ENCODE data around the gene AMOTL1. TPM values are rescaled to one million over a fixed set of nuclear protein-coding genes. Genes with fewer than 3 reads are reported as not detected.

The AMOTL1 gene
- total RNA-seq, 2 experiments from 2014 or later, result 0.08 TPM; not detected in 1

DNA sequence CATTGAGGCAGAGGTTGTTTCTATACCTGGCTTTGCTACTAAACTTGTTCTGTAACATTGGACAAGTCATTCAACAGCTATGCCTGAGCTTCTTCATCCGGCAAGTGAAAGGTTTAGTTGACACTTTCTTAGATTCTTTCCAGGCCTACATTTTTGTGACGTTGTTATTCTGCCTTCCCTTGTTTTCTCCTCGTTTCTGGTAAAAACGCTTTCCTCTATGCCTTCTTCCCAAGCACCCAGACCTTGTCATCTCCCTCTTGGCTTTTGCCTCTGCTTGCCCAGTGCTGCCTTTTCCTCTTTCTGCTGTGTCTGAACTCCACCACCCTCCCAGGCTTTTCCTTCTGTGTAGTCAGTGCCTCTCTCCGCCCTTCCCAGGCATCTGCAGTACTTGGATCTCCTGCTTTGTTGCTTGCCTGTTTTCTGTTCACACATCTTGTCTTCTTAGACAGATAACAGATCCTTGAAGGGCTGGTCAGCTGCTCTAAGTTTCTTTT, 1.4 kb upstream of the AMOTL1 start:
- TF ChIP-seq, protein P1, sequence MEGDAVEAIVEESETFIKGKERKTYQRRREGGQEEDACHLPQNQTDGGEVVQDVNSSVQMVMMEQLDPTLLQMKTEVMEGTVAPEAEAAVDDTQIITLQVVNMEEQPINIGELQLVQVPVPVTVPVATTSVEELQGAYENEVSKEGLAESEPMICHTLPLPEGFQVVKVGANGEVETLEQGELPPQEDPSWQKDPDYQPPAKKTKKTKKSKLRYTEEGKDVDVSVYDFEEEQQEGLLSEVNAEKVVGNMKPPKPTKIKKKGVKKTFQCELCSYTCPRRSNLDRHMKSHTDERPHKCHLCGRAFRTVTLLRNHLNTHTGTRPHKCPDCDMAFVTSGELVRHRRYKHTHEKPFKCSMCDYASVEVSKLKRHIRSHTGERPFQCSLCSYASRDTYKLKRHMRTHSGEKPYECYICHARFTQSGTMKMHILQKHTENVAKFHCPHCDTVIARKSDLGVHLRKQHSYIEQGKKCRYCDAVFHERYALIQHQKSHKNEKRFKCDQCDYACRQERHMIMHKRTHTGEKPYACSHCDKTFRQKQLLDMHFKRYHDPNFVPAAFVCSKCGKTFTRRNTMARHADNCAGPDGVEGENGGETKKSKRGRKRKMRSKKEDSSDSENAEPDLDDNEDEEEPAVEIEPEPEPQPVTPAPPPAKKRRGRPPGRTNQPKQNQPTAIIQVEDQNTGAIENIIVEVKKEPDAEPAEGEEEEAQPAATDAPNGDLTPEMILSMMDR (IDR thresholded peaks at IDR 0.05), result no peak

DNA sequence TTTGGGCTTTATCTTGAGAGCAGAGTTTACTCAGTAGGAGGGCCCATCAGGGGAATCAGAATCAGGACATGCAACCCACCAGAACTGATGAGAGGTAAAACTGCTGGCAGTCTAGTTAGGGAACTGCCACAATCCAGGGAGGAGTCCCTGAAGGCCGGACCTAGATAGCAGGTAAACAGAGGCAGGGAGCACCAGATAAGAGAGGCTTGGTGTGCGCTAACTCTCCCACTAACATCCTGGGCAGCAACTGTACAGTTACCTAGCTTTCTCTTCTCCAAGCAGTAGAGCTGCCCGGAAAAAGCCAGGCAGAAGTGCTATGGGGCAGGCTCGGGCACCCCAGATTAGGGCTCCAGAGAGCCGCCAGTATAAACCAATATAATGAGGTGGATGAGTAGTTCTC, 865 bp upstream of the AMOTL1 start:
- peaks cover 37% of the 10 kb centered on the region for H3K27me3 Mint-ChIP-seq
- intact Hi-C loops (cut with DNase I, micrococcal nuclease), result no loop called here
- no peak for ATAC-seq (ENCODE audit: poor library complexity)
- ChIA-PET POLR2A (no interaction called here), CTCF (no interaction called here)
- no peak overlapping the region for H3K27ac ChIP-seq (ENCODE audit: low read depth in 1 of 2, low read length in 2 of 2)
- no peak for DNase-seq
- TF ChIP-seq, protein P1 (IDR thresholded peaks at IDR 0.05), result no peak
- H3K9me3 Mint-ChIP-seq, result no peaks in the 10 kb centered on the region
- peaks cover 12 to 53% of the 10 kb centered on the region in 2 experiments for H3K27me3 ChIP-seq (ENCODE audit: control insufficient read depth in 1 of 2, insufficient read depth in 2 of 2, low read length in 2 of 2)
- H3K4me1 ChIP-seq (ENCODE audit: insufficient read depth, low read length), result peaks cover 12% of the 10 kb centered on the region
- no peaks in the 10 kb centered on the region for H3K9me3 ChIP-seq (ENCODE audit: control insufficient read depth in 1 of 2, insufficient read depth in 1 of 2, low read length in 2 of 2)
- no peak overlapping the region for H3K4me3 ChIP-seq (ENCODE audit: low read length)
- H3K36me3 Mint-ChIP-seq (ENCODE audit: low read depth), result no peaks in the 10 kb centered on the region
- peak overlapping the region; percentile 84 for H3K4me3 Mint-ChIP-seq
- no peaks in the 10 kb centered on the region for H3K4me1 Mint-ChIP-seq (ENCODE audit: low read depth)
- H3K27ac Mint-ChIP-seq, result no peak overlapping the region
- H3K36me3 ChIP-seq (ENCODE audit: insufficient read depth, low read length), result no peaks in the 10 kb centered on the region

More for the DNA sequence above, 1.4 kb upstream of the AMOTL1 start:
- POLR2A ChIA-PET, result no interaction called here
- no peaks in the 10 kb centered on the region for H3K36me3 ChIP-seq (ENCODE audit: insufficient read depth, low read length)
- peaks cover 12 to 49% of the 10 kb centered on the region in 2 experiments for H3K27me3 ChIP-seq (ENCODE audit: control insufficient read depth in 1 of 2, insufficient read depth in 2 of 2, low read length in 2 of 2)
- Mint-ChIP-seq H3K4me3 (no peak overlapping the region), H3K9me3 (no peaks in the 10 kb centered on the region), H3K27me3 (peaks cover 35% of the 10 kb centered on the region), H3K27ac (no peak overlapping the region), H3K4me1 (ENCODE audit: low read depth) (no peaks in the 10 kb centered on the region), H3K36me3 (ENCODE audit: low read depth) (no peaks in the 10 kb centered on the region)
- no peak for DNase-seq
- H3K27ac ChIP-seq (ENCODE audit: low read depth in 1 of 2, low read length in 2 of 2), result no peak overlapping the region
- intact Hi-C loops (cut with DNase I, micrococcal nuclease), result no loop called here
- ATAC-seq (ENCODE audit: poor library complexity), result no peak
- no peaks in the 10 kb centered on the region for H3K9me3 ChIP-seq (ENCODE audit: control insufficient read depth in 1 of 2, insufficient read depth in 1 of 2, low read length in 2 of 2)
- peaks cover 12% of the 10 kb centered on the region for H3K4me1 ChIP-seq (ENCODE audit: insufficient read depth, low read length)
- CTCF ChIA-PET, result no interaction called here
- no peak overlapping the region for H3K4me3 ChIP-seq (ENCODE audit: low read length)

DNA sequence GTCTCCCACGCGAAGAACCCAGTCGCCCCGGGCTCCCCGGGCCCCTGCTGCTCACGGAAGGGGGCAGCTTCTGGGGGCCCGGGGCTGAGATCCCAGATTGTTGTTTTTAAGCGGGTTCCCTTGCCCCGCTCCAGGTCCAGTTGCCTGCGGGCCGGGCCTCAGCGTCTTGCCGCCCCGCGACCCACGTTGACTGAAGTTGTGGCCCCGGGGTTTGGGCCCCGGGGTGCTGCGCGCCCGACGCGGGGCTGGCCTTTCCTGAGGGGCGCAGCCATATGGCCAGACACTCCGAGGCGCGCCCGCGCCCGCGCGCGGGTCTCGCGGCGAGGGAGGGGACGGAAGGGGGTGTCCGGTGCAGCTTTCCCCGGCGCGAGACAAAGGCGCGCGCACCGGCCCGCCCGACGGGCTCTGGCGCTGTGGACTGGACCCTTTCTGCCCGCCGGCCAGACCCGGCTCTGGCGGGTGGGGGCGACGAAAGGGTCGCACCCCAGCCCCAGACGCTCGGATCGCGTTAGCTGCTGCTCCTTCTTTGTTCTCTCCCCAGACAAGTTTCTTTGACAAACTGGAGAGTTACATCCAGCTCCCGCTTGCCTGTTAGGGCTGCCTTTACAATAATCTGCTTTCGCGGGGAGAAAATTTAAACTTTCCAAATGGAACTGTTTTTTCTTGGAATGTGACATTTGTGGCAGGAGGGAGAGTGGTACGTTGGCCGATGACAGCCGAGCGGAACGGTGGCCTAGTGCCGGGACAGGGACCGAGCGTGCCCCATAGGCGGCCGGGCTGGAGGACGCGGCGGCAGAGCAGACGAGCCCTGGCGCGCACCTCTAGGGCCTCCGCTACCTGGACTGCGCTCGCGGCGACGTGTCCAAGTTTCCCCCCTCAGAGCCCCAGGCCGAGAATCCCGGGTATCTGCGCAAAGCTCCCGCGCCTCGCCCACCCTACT, 716 bp downstream of the AMOTL1 start:
- intact Hi-C loops (cut with DNase I, micrococcal nuclease), result no loop called here
- ATAC-seq (ENCODE audit: poor library complexity) (no peak), DNase-seq (peak in 1 of 14 experiments; percentile 8)
- Mint-ChIP-seq H3K4me1 (ENCODE audit: low read depth) (no peaks in the 10 kb centered on the region), H3K4me3 (peak overlapping the region; percentile 67), H3K36me3 (ENCODE audit: low read depth) (no peaks in the 10 kb centered on the region), H3K27ac (no peak overlapping the region), H3K9me3 (no peaks in the 10 kb centered on the region), H3K27me3 (peaks cover 52% of the 10 kb centered on the region)
- Histone ChIP-seq H3K27me3 (ENCODE audit: control insufficient read depth in 1 of 2, insufficient read depth in 2 of 2, low read length in 2 of 2) (peaks cover 12 to 62% of the 10 kb centered on the region in 2 experiments), H3K4me3 (ENCODE audit: low read length) (peak overlapping the region; percentile 44), H3K4me1 (ENCODE audit: insufficient read depth, low read length) (peaks cover 12% of the 10 kb centered on the region), H3K9me3 (ENCODE audit: control insufficient read depth in 1 of 2, insufficient read depth in 1 of 2, low read length in 2 of 2) (no peaks in the 10 kb centered on the region), H3K27ac (ENCODE audit: low read depth in 1 of 2, low read length in 2 of 2) (no peak overlapping the region), H3K36me3 (ENCODE audit: insufficient read depth, low read length) (no peaks in the 10 kb centered on the region)
- POLR2A ChIA-PET, result no interaction called here
- CTCF ChIA-PET, result no interaction called here
- TF ChIP-seq, protein P1 (IDR thresholded peaks at IDR 0.05), result no peak

All from CD4-positive, alpha-beta T cell (primary cell).